GM21786 (cell line): ENCODE data around the gene ADAMTS8.
"Not testable (repeated sequence)": the region's sequence is repeated elsewhere in the genome, so short reads cannot be mapped to it uniquely, and the experiment has no call there.

ENCODE experiments used
- ATAC-seq: cut with Tn5 transposase; IDR thresholded peaks from one replicate; pipeline ENCODE4 v1.9.1; 2021; ENCODE audit not compliant: unreplicated experiment

ADAMTS8 gene

DNA sequence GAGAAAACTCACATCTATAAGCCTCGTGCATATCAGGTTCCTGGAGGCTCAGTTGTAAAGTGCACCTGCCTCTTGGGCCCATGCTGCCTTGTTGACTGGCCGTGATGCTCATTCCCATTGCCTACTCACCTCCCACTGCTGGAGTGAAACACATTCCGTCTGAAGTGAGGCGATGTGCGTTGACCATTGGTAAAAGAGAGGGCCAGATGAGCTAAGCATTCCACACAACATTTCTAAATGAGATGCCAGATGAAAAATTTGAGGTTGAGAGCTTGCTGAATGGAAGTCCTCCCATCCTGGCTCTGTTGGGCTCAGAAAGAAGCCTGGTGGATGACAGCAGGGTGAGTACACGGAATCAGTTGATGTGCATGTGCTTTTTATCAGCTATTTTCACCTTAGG is 11.5 kb upstream of the ADAMTS8 start:
- ATAC-seq, result no peak

DNA sequence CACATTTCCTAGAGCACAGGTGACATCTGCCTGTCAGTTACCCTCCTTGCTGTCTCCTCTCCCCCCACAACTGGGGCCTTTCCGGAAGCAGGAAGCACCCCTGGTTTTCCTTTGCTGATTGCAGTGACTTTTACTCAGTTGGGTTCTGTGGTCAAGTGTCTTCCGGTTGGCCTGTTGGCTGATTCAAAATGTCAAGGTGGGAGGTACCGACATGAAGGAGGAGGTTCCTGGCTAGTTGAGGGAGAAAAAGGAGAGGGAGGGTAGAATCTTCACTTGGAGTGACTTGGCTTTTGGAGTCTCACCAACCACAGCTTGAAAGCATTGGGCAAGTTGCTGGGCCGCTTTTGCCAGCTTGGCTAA is 10.7 kb upstream of the ADAMTS8 start:
- ATAC-seq, result no peak

DNA sequence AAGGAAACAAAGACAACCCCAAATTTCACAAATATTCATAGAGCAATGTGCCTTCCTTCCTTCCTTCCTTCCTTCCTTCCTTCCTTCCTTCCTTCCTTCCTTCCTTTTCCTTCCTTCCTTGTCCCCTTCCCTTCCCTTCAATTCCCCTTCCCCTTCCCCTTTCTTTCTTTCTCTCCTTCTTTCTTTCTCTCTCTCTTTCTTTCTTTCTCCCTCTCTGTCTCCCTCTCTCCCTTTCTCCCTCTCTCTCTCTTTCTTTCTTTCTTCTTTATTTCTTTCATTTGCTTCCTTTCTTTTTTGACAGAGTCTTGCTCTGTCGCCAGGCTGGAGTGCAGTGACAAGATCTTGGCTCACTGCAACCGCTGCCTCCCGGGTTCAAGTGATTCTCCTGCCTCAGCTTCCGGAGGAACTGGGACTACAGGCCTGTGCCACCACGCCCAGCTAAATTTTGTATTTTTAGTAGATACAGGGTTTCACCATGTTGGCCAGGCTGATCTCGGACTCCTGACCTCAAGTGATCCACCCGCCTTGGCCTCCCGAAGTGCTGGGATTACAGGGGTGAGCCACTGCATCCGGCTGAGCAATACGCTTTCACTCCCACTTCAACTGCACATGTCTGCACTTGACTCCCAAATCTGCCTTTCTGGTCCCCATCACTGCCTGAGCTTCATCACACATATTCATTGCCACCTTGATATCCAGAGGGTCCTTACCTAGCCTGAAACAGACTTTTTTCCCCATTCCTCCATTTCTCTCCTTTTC is 10.2 kb upstream of the ADAMTS8 start:
- not testable (repeated sequence) for ATAC-seq

DNA sequence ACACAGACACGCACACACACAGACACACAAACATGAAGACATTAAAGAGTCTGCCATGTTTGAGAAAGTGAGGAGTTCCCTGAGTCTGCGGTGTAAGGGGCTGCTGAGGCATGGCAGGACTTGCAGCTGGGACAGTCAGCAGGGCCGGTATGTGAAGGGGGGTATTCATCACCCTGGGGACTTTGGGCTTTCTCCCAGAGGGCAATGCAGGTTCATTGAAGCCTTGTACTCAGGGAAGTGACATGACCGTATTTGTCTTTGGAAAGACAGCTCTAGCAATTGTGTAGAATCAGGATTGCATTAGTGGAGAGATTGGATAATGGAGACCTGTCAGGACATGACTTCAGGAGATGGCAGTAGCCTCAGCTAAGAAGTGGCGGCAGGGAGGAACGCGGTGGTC is 9.4 kb upstream of the ADAMTS8 start:
- ATAC-seq, result no peak

DNA sequence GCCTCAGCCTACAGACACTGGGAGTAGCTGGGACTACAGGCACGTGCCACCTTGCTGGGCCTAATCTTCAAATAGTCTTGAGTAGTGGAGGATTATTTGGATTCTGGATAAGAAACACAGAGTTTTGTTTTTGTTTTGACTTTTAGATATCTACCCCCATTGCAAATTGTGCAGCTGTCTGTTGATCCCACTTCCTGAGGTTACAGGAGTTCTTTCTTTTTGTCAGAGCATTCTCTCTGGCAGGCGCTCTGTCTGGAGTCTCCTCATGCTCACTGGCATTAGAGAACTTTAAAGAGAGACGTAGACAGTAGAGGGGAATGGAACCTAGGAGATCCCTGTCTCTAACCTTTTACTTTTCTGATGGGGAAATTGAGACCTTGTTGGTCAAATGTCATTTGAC is 7.8 kb upstream of the ADAMTS8 start:
- no peak for ATAC-seq

DNA sequence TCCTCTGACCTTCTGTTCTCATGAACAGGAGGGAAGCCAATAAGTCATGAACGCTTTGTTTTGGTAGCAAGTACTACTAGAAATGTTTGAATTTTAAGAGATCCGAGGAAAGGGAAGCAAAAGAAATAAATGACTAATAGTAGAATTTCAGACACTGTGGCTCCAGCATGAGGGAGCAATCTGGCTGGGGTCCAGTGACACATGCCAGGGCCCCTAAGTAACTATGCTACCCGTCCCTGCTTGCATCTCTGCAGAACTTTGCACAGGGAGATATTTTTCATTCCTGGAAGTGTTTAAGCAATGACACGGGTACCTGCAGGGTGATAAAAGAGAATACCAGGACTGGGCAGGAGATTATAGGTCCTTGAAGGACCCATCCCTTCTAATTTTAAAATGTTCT is 7.3 kb upstream of the ADAMTS8 start:
- ATAC-seq, result no peak

DNA sequence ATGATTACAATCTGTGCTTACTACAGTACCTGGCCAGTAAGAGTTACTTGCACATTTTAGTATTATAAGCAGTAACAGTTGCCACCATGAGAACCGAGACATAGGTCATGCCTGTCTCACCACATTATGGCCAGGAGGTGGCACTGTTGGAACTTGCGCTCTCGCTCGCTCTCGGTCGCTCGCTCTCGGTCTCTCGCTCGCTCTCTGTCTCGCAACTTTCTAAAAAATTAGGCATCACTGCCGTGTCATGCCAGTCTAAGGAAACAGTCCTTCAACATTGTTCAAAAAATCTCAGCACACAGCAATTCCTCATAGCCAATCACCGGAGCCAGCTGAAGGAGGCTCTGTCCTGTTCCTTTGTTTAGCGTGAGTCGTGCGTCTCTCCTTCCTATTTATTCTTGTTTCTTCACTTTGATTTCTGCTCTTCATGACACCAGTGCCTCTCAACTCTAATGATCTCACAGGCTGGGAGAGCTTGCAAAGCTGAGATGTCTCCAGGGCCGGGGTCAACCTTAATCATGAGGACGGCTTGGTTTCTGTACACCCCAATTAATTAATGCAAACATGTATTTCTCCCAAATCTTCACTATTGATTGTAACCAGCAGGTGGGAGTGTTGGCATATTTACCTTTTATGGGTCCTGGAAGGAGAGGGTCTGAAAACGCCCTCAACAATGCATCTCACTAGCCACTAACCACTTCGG is 6.3 kb upstream of the ADAMTS8 start:
- ATAC-seq, result peak; percentile 80

DNA sequence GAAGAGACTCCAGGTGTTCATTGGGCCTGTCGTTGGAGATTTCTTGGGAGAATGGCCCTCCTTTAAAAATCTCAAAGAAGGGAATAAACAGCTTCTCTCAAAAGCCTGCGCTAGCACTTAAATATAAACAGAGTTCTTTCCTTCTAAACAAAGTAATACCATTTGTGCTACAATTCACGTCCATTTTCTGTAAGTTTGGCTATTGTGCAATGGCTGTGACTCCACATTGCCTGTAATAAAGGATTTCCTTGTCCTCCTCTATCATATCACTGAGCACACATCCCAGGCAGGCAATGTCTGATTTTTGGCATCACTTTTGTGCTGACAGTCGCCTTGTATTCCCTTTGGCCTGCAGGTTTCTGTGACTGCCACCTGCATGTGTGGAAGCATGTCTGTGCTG is 4.9 kb upstream of the ADAMTS8 start:
- ATAC-seq, result no peak

DNA sequence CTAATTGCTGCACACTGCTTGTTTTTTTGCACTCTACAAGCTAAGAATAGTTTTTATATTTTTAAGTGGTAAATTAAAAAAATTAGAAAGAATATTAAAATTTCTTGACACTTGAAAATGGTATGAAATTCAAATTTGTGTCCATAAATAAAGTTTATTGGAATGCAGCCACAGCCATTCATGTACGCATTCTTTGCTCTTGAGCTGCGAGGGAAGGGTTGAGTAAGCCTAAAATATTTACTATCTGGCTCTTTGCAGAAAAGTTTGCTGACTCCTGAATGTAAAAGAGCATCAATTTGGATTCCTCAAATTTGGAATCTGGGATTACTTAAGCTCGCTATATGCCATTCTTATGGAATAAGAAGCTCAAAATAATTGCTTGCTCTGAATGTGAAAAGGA is 3.4 kb upstream of the ADAMTS8 start:
- ATAC-seq, result no peak

DNA sequence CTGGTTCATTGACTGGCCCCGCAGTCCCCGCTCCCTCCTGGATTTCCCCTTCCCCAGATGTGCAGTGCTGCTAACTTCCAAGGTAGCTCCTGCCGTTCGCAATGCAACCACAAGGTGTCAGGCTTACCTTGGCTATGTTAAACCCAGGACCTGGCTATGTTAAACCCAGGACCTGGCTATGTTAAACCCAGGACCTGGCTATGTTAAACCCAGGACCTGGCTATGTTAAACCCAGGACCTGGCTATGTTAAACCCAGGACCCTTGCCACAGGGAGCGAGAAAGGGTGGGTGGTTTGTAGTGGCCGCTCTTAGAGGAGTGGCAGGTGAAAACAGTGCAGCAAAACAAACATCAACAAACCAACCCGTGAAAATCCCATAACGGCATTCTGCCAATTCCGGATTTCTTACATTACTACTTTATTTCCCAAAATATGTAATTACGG is 2.9 kb upstream of the ADAMTS8 start:
- no peak for ATAC-seq

DNA sequence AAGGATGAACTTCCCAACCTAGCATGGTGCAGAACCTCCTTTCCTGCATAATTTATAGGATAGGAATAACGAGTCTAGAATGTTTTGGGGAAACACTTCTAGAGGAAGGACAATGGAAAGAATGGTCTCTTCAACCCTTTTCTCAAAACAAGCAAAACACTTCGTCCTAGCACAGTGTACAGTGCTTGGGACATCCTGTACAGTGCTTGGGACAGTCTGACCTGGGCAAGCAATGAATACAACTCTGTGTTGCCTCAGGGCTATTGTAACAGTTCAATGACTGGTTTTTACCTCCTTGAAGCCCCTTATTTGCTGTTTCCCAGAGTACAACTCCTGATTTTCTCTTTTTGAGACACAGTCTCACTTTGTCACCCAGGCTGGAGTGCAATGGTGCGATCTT is 1.6 kb upstream of the ADAMTS8 start:
- no peak for ATAC-seq

DNA sequence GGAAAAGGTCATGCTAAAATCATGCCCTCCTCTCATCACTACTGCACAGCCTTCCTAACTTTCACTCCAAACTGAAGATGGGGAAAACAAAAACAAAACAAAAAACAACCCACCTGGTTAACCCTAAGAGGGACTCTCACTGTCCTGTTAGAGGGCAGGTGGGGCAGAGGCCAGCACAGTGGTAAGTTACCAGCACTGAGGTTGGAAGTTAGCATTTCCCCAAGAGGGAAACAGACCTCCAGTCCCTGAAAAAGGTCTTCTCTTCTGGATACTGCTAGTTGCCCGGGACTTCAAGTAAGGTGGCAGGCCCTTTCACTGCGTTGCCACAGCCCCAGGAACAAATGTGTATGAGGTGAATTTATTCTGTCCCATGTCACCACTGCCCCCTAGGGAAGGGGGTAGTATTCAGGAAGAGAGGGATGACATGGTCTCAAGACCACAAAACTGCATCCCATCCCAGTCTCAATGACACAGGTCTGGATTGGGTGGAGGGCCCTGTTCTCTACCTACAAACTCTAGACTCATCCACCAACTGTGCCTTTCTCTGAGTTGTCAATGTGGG is 792 bp upstream of the ADAMTS8 start:
- ATAC-seq, result no peak

DNA sequence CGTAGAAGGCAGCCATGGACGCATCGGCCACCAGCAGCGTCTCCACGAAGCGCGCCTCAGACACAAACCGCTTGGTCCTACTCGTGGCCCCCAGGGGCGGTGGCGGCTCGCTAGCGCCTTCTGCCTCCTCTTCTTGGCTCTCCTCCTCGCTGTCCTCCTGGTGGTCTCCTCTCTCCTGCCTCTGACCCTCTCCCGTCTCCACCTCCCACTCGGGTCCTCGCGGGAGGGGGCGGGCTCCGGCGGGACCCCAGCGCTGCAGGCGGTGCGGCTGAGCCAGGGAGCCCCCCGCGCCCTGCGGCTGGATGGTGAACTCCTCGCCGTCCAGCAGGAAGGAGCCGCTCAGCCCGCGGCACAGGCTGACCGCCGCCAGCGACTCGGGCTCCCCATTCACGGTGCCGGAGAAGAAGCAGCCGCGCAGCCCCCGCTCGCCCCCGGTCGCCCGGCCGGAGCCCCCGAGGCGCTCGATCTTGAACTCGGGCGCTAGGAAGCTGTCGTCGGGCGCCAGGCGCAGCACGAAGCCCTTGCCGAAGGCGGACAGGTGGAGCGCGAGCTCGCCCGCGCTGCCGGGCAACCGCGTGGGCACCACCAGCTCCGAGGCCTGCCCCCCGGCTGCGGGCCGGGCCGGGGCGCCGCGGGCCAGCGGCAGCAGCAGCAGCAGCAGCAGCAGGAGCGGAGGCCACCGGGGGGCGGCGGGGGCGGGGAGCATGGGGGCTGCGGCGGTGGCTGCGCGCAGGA is 661 bp downstream of the ADAMTS8 start:
- ATAC-seq, result no peak

DNA sequence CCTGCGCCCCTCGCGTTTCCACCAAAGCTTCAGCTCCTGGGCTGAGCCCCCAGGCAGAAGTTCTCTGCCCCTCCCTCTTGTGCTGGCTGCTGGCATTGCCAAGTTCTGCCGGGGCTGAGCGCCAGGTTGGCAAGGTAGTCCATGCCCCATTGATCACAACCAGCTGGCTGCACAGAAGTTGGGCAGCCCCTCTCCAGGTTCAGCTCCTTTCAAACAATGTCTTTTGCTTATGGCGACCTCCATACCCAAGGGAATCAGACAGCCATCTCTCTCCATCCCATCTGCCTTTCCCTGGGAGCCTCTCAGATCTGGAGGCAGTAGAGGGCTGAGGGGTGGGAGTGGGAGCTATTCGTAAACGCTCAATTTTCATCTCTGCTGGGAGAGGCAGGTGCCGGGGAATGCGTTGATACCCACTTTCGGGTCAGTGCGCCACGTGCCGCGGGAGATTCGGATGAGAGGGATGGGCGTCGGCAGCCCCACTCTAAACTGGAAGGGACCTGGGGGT is 1.5 kb downstream of the ADAMTS8 start:
- ATAC-seq, result no peak

DNA sequence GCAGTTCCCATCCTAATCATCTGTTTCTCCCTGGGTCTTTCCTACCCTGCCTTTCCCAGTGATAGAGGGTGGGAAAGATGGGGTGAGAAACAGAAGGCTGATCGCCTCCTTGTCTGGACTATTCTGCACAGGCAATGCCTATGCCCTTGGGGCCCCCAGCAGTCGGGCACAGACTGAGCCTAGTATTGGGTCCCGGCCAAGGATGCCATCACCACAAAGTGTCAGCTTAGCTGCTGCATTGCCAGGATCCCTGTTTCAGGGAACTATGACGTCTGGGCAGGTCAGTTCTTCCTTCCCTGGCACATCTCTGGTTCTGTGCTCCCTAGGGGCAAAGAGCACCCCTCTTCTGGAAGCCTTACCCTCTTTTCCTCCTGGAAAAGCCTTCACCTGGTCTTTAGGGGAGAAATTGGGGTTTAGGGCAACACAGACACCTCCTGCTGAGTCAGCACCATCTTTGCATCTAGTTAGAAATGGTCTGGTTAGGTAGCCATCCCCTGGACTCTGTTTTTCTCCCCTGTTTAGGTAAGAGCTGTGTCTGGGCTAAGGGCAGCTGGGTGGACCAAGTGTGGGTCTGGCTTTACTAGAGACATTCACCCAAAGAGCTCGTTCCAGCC is 2.1 kb downstream of the ADAMTS8 start:
- no peak for ATAC-seq

DNA sequence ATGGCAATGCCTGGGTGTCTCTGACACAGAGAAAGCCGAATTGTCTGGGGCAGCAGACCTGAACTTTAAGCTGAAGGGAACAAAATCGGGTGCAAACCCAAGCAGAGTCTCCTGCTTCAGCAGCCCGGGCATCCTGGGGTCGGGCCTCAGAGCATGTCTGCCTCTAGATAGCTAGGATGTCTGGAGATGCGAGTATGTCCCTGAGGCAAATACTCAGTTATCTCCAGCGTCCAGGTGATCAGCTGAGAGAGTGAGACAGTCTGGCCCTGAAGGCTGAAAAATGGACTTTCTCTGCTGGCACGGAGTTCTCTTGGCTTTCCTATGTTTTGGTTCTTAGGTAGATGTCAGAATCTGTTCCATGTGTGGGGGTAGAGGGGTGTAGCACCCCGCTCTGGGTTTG is 3.3 kb downstream of the ADAMTS8 start:
- no peak for ATAC-seq

DNA sequence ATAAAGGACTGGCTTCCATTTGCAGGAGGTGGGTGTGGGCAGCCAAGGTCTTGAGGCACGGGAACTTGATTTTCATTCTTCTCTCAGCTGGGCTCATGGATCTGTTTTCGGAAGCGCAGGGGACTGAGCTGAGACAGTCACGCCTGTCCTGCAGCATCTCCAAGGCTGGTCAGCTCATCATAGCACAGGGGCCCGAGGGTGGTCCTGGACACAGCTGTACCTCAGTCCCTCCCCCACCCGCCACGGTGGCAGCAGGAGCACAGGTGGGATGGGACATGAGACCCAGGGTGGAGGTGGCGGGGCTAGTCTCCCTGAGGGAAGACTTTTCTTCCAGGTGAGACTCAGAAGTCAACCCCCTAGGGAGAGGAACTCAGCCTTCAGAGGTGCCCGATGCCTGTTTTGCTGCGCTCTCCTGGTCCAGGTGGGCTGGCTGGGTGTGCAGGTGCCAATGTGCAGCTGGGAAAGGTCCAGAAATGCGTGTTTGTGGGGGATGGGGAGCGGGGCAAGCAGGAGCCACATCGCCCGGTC is 3.7 kb downstream of the ADAMTS8 start:
- ATAC-seq, result no peak

DNA sequence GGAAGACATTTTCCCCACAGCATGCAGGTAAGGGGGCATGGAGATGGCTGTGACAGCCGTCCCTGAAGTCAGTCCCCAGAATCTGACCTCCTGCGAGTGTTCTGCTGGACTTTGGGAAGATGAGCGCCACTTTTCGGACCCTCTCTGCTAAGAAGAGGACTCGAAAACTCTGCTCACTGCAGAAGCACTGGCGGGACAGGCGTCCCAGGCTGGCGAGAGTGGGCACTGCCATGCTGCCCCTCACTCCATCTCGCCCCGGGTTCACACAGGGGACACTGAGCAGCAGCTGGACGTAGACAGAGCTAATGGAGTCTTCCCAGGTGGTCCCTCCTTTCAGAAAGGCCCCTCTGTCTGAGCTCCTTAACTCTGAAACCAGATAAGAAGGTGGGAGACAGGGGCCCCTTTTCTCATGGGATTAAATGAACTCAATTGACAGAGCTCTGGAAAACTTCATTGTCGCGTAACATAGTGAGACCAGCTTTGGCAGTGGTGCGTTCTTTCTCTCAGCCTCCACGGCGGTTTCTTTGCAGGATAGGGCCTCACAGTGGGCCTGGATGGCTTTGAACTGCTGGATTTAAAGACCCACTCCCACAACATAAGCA is 4.8 kb downstream of the ADAMTS8 start:
- ATAC-seq, result no peak

DNA sequence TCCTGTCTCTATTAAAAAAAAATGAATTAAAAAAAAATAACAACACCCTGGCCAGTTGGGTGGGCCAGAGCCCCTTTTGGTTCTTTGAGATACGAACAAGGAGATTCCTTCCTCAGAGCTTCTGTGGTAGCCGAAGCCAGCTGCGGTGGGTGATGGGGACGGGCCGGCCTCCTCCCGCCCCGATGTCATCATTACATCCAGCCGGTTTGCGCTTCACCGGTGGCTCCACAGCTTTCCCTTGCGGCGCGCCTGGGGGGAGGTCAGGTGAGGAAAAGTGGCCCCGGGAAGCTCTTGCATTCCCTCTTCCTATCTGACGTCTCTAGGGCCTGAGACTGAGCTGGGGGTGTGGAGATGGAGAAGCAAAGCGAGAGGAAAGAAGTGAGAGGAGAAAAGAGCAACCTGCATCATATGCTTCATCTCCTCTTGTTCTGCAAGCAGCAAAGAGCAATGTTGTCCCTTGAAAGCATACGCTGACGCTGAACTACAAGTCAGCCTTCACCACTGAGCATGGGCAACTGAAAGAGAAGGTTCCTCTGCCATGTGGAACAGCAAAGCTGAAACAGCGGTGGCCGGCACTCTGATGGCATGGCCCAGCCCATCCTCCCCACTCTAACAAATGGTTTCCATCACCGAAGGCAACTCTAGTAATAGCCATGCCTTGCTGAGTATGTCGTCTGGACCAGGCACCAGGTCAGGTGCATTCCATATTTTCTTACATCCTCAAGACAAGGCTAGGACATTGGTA is 6.0 kb downstream of the ADAMTS8 start:
- no peak for ATAC-seq

DNA sequence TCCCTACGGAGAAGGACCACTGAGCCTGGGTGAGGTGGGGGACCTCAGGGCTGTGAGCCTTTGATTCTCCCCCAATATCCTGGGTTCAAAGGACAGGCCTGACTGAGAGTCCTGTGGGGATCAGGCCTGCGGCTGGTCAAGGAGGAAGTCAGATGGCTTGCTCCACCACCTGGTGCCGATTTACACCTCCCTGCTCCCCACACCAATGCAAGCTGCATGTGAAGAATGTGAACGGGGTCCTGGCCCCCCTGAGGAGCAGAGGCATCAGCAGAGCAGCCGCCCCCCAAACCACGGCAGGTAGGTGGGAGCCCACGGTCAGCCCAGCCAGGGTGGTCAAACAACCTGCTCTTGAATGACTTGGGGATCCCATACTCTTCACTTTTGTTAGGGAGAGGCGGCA is 6.7 kb downstream of the ADAMTS8 start:
- ATAC-seq, result no peak
